GM18498 (cell line): Measurements from ENCODE around the gene AIRE.
"Not testable (repeated sequence)": the region's sequence is repeated elsewhere in the genome, so short reads cannot be mapped to it uniquely, and the experiment has no call there.

Experiments
- ATAC-seq: cut with Tn5 transposase; IDR thresholded peaks from one replicate; pipeline ENCODE4 v1.9.1; 2021; ENCODE audit warnings: mild to moderate bottlenecking, moderate library complexity; ENCODE audit not compliant: unreplicated experiment

AIRE gene

GRCh38 chr21:44265734-44266270, 19.9 kb upstream of the AIRE start:
- no peak for ATAC-seq

GRCh38 chr21:44267655-44268142, 18.0 kb upstream of the AIRE start:
- no peak for ATAC-seq

- ATAC-seq, result no peak
Observed at GRCh38 chr21:44269090-44269489, 16.6 kb upstream of the AIRE start.

GRCh38 chr21:44271558-44272283, 14.0 kb upstream of the AIRE start:
- ATAC-seq, result no peak

GRCh38 chr21:44272284-44272858, 13.3 kb upstream of the AIRE start:
- no peak for ATAC-seq

GRCh38 chr21:44273046-44273445, 12.6 kb upstream of the AIRE start:
- ATAC-seq, result no peak

GRCh38 chr21:44275041-44275440, 10.6 kb upstream of the AIRE start:
- ATAC-seq, result no peak

GRCh38 chr21:44279354-44280260, 6.1 kb upstream of the AIRE start:
- ATAC-seq, result no peak

GRCh38 chr21:44281801-44282200, 3.9 kb upstream of the AIRE start:
- no peak for ATAC-seq

- no peak for ATAC-seq
Observed at GRCh38 chr21:44282370-44282769, 3.3 kb upstream of the AIRE start.

- not testable (repeated sequence) for ATAC-seq
Observed at GRCh38 chr21:44283211-44283785, 2.4 kb upstream of the AIRE start.

GRCh38 chr21:44283948-44284347, 1.7 kb upstream of the AIRE start:
- ATAC-seq, result no peak

GRCh38 chr21:44286086-44286715, 525 bp downstream of the AIRE start:
- no peak for ATAC-seq

- ATAC-seq, result no peak
Observed at GRCh38 chr21:44286716-44287632, 1.3 kb downstream of the AIRE start.

- no peak for ATAC-seq
Observed at GRCh38 chr21:44288251-44289110, 2.8 kb downstream of the AIRE start.

- ATAC-seq, result no peak
Observed at GRCh38 chr21:44289381-44290010, 3.8 kb downstream of the AIRE start.

- ATAC-seq, result no peak
Observed at GRCh38 chr21:44290327-44291077, 4.8 kb downstream of the AIRE start.
